HuH-7 (cell line): ENCODE results near the gene WASHC4.

ENCODE experiments used
- DNase-seq: peaks from one replicate; pipeline ENCODE4 v3.0.0; 2011; ENCODE audit warnings: low spot score

Gene WASHC4

DNA sequence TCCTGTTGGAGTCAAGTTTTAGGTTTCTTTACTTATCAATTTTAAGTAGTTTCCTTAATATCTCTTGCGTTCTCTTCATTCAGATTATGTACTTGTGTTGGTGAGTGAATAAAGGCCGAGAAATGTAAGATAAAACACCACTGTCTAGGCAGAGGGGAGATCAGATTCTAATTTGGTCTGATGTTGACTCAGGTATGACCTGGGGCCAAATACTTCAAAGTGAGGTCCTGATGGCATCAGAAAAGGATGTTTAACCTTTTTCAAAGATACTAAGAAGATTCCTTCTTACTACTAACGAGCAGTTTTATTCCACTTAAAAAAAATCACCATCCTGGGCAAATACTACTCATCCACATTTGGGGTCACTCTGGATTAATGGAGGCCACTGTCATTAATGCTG is 101.6 kb downstream of the WASHC4 start:
- no peak for DNase-seq

DNA sequence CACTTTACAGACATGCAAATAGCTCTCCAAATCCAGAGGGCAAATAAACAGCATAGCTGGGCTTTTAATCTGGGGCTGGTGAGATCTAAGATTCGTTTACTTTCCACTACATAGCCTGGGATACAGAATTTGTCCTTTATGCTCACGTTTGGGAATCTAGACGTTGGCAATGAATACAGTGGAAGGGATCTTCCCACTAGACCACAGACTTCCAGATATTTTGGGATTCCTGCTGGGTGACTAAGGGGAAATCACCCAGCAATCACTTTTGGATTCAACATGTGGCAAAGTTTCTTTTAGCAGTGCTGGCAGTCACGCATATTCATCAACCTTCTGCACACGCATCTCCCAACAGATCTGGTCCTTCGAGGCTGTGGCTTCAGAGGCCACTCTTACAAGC is 104.9 kb downstream of the WASHC4 start:
- no peak for DNase-seq

DNA sequence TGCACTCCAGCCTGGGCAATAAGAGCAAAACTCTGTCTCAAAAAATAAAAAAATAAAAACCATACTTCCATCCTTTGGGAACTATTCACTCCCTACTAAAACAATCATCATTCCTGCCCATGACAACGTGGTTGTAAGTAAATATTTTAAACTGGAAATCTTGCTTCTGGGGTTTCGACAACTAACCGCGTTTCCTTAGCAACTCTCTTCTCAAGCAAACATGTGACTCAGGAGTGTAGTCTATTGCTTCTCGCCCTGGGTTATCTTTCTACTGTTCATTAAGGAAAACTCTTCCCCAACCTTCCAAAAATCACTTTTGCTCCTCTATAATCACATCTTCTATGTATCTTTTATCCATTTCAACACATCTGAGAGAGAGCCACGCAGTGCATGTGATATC is 106.6 kb downstream of the WASHC4 start:
- DNase-seq = no peak

DNA sequence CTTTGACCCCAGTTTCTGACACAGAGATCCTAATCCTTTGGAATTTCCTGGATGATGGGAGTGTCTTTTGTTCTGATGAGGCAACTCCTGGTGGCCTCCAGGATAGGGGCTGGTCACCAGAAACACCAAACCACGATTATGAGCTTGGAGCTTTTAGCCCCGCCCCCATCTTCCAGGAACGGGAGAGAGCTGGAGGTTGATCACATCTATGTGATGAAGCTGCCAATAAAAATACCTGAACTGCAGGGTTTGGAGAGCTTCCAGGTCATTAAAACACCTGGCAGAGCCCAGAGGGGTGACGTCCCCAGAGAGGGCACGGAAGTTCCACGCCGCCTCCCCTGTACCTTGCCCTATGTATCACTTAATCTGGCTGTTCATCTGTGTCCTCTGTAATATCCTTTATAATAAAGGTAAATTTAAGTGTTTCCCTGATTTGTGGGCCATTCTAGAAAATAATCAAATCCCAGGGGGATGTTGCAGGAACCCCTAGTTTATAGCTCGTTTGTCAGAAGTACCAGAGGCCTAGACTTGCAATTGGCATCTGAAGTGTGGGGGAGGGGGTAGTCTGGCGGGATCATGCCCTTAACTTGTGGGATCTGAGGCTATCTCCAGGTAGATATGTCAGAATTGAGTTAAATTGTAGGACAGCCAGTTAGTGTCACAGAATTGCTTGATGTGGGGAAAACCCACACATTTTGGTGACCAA is 107.3 kb downstream of the WASHC4 start:
- DNase-seq = peak; percentile 55

DNA sequence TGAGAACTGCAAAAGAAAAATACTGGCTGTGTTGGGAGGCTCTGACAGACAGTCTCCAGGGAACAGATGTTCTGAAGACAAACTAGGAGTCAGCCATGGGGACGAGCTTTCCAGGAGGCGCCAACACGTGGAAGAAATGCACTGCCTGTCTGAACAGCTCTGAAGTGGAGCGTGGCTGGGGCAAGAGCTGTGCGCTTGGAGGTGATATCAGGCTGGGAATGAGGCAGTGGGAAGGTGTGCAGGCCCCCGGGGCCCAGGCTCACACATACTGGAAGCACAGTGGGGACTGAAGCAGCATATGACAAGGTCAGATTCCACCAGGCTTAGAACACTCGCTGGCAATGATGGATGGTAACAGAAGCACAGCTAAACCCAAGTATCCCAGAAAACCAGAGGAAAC is 110.9 kb downstream of the WASHC4 start:
- no peak for DNase-seq
